ENCODE measurements around the gene ZNF774. TPM values are rescaled to one million over a fixed set of nuclear protein-coding genes. Genes with fewer than 3 reads are reported as not detected.

ZNF774 gene
- total RNA-seq, 6 experiments from 2014 or later, result 1.3 to 2.3 (median 2.1) TPM

DNA sequence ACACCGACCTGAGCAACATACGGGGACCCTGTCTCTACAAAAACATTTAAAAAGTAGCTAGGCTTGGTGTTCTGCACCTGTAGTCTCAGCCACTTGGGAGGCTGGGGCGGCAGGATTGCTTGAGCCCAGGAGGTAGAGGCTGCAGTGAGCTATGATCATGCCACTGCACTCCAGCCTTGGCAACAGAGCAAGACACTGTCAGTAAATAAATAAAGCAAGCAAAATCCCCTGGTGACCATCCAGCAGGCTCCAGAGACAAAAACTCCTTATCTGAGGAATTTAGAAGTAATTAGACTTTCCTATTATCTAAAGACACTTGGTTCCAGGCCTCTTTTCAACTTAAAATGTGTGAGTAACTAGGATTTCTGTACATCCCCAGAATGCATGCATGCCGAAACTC, 29.5 kb upstream of the ZNF774 start:
- H3K27me3 Mint-ChIP-seq (ENCODE audit: insufficient read depth), result no peaks in the 10 kb centered on the region; the same call in 1 of the 2 replicates
- H3K4me1 Mint-ChIP-seq (ENCODE audit: low read depth), result peaks cover 12% of the 10 kb centered on the region
- no peak overlapping the region for H3K27ac Mint-ChIP-seq
- H3K9me3 Mint-ChIP-seq, result no peaks in the 10 kb centered on the region
- TF ChIP-seq, protein P1, sequence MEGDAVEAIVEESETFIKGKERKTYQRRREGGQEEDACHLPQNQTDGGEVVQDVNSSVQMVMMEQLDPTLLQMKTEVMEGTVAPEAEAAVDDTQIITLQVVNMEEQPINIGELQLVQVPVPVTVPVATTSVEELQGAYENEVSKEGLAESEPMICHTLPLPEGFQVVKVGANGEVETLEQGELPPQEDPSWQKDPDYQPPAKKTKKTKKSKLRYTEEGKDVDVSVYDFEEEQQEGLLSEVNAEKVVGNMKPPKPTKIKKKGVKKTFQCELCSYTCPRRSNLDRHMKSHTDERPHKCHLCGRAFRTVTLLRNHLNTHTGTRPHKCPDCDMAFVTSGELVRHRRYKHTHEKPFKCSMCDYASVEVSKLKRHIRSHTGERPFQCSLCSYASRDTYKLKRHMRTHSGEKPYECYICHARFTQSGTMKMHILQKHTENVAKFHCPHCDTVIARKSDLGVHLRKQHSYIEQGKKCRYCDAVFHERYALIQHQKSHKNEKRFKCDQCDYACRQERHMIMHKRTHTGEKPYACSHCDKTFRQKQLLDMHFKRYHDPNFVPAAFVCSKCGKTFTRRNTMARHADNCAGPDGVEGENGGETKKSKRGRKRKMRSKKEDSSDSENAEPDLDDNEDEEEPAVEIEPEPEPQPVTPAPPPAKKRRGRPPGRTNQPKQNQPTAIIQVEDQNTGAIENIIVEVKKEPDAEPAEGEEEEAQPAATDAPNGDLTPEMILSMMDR (IDR thresholded peaks at IDR 0.05), result no peak
- no peaks in the 10 kb centered on the region for H3K36me3 Mint-ChIP-seq (ENCODE audit: low read depth)
- H3K4me3 Mint-ChIP-seq, result no peak overlapping the region
- no peak for DNase-seq

DNA sequence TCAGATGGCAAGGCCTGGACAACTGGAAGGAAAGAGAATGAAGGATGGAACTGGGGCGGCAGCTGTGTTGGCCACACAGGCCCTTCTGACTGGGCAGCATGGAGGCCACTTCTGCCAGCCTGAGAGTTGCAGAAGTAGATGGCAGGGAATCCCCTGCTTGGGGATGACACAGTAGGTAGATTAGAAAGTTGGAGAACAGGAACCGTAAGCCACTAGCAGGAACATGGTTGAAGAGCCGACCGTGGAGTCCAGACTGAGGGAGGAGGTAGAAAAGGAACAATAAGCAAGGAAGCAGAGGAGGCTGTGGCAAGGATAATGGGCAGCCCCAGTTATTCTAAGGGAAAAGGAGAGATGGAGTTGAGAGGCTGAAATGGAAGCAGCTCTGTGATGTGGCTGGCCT, 26.4 kb upstream of the ZNF774 start:
- Mint-ChIP-seq H3K36me3 (ENCODE audit: low read depth) (no peaks in the 10 kb centered on the region), H3K4me3 (no peak overlapping the region), H3K4me1 (ENCODE audit: low read depth) (no peaks in the 10 kb centered on the region; the same call in 1 of the 2 replicates), H3K9me3 (no peaks in the 10 kb centered on the region), H3K27ac (no peak overlapping the region), H3K27me3 (ENCODE audit: insufficient read depth) (no peaks in the 10 kb centered on the region; the same call in none of the 2 replicates)
- DNase-seq, result no peak
- TF ChIP-seq, protein P1 (IDR thresholded peaks at IDR 0.05), result no peak

DNA sequence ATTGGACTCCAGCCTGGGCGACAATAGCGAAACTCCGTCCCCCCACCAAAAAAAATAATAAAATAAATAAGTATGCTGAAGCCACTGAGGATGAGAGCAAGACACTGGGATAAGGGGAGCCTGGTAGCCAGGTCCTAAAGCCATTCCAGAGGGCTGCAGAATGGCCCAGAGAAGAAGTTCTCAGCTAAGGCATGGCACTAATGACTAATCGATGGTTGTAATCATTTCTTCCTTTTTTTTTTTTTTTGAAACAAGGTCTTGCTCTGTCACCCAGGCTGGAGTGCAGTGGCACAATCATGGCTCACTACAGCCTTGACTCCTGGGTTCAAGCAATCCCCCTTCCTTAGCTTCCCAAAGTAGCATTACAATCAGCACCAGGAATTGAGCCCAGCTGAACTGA, 25.6 kb upstream of the ZNF774 start:
- Mint-ChIP-seq H3K36me3 (ENCODE audit: low read depth) (no peaks in the 10 kb centered on the region), H3K4me3 (no peak overlapping the region), H3K27me3 (ENCODE audit: insufficient read depth) (no peaks in the 10 kb centered on the region; the same call in none of the 2 replicates), H3K4me1 (ENCODE audit: low read depth) (no peaks in the 10 kb centered on the region), H3K9me3 (no peaks in the 10 kb centered on the region), H3K27ac (no peak overlapping the region)
- TF ChIP-seq, protein P1 (IDR thresholded peaks at IDR 0.05), result no peak
- DNase-seq, result no peak

DNA sequence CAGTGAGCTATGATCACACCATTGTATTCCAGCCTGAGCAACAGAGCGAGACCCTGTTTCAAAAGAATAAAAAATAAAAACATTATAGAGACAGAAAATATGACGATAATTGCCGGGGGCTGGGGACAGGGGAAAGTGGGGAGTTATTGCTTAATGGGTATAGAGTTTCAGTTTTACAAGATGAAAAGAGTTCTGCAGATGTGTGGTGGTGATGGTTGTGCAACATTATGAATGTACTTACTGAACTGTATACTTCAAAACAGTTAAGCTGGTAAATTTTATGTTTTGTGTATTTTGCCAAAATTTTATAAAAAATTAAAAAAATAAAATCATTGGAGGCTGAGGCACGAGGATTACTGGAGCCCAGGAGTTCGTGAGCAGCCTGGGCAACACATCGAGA, 24.8 kb upstream of the ZNF774 start:
- H3K27ac Mint-ChIP-seq, result no peak overlapping the region
- no peaks in the 10 kb centered on the region for H3K4me1 Mint-ChIP-seq (ENCODE audit: low read depth)
- H3K27me3 Mint-ChIP-seq (ENCODE audit: insufficient read depth), result no peaks in the 10 kb centered on the region; the same call in none of the 2 replicates
- H3K36me3 Mint-ChIP-seq (ENCODE audit: low read depth), result no peaks in the 10 kb centered on the region
- H3K9me3 Mint-ChIP-seq, result no peaks in the 10 kb centered on the region
- TF ChIP-seq, protein P1 (IDR thresholded peaks at IDR 0.05), result no peak
- H3K4me3 Mint-ChIP-seq, result no peak overlapping the region
- no peak for DNase-seq

DNA sequence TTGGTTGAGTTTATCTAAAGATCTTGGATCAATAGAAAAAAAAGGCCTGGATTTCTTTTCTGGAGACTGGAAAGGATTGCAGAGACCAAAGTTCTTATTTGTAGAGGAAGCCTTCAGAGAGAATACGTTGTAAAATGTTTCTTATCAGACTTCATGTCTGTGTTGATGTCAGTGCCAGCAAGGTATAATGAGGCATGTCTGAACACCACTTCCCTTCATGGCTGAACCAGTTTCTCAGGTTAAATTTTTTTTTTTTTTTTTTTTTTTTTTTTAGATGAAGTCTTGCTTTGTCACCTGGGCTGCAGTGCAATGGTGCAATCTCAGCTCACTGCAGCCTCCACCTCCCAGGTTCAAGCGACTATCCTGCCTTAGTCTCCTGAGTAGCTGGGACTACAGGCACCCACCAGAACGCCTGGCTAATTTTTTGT, 17.8 kb upstream of the ZNF774 start:
- Mint-ChIP-seq H3K9me3 (no peaks in the 10 kb centered on the region), H3K36me3 (ENCODE audit: low read depth) (no peaks in the 10 kb centered on the region), H3K27ac (no peak overlapping the region), H3K4me1 (ENCODE audit: low read depth) (peaks cover 24% of the 10 kb centered on the region), H3K4me3 (no peak overlapping the region), H3K27me3 (ENCODE audit: insufficient read depth) (peaks cover 2% of the 10 kb centered on the region)
- TF ChIP-seq, protein P1 (IDR thresholded peaks at IDR 0.05), result no peak
- DNase-seq, result no peak

DNA sequence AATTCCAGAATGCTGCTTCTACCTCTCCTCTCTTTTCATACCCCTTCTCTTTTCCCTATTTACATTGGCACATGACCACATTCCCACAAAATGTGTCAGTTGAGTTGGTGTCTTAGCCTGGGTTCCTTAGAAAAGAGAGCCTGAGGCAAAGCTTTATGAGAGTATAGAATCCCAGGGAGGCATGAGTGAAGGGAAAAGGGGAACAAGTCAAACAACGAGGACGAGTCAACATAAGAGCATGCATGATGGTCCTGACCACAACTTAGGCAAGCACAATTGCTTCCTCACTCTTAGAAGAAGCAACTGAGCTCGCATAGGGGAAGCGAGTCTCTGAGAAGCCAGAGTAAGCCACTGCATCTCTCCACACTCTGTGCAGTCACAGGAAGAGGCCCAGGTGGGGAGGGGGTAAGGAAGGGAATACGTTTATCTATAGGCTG, 15.4 kb upstream of the ZNF774 start:
- Mint-ChIP-seq H3K27ac (peak overlapping the region; percentile 77), H3K4me1 (ENCODE audit: low read depth) (peaks cover 24% of the 10 kb centered on the region), H3K36me3 (ENCODE audit: low read depth) (no peaks in the 10 kb centered on the region)

More for the DNA sequence above, 15.4 kb upstream of the ZNF774 start:
- TF ChIP-seq, protein P1 (IDR thresholded peaks at IDR 0.05), result no peak
- Mint-ChIP-seq H3K27me3 (ENCODE audit: insufficient read depth) (peaks cover 2% of the 10 kb centered on the region), H3K4me3 (peak overlapping the region; percentile 51), H3K9me3 (no peaks in the 10 kb centered on the region)
- DNase-seq, result peak; percentile 90
